Keratinocyte (primary cell): ENCODE data around the gene CPHXL. TPM values are rescaled to one million over a fixed set of nuclear protein-coding genes. Genes with fewer than 3 reads are reported as not detected.

Source experiments
- DNase-seq: peaks from one replicate; pipeline ENCODE4 v3.0.0-alpha.2; 2011; ENCODE audit warnings: low read depth, missing footprints, low spot score
- FAIRE-seq: peaks from 2 replicates; lab custom pipeline; 2011; peaks lifted over from hg19 to GRCh38; lab: Jason Lieb, UNC
- H2AFZ ChIP-seq: 2 replicates; pipeline ENCODE4 v1.6.0; 2012; ENCODE audit warnings: low read length, control low read depth, inconsistent platforms; ENCODE audit not compliant: control insufficient read depth
- H3K27ac ChIP-seq: 2 replicates; pipeline ENCODE4 v1.5.1; 2011; ENCODE audit warnings: low read length; ENCODE audit not compliant: control insufficient read depth, insufficient read depth
- H3K27me3 ChIP-seq: 3 replicates; pipeline ENCODE4 v1.6.0; 2011; ENCODE audit warnings: low read length; ENCODE audit not compliant: control insufficient read depth, insufficient read depth; ENCODE audit errors: extremely low read depth
- H3K36me3 ChIP-seq, 2 experiments: 2 replicates in 1 of 2; 3 replicates in 1 of 2; pipeline ENCODE4 v1.5.1; 2011; ENCODE audit warnings: low read length in 2 of 2, mild to moderate bottlenecking in 1 of 2; ENCODE audit not compliant: control insufficient read depth in 2 of 2, insufficient read depth in 2 of 2; ENCODE audit errors: extremely low read depth in 1 of 2
- H3K4me1 ChIP-seq: 3 replicates; pipeline ENCODE4 v1.5.1; 2011; ENCODE audit warnings: low read length; ENCODE audit not compliant: control insufficient read depth, insufficient read depth; ENCODE audit errors: extremely low read depth
- H3K4me2 ChIP-seq: 3 replicates; pipeline ENCODE4 v1.6.0; 2011; ENCODE audit warnings: low read depth, low read length; ENCODE audit not compliant: control insufficient read depth, insufficient read depth; ENCODE audit errors: extremely low read depth
- H3K4me3 ChIP-seq, 3 experiments: fragments of 200-600 bp in 1 of 3; sonication (generic) in 1 of 3; 2 replicates in 2 of 3; 3 replicates in 1 of 3; pipeline ENCODE4 v1.5.1; 2011 to 2016; ENCODE audit warnings: low read length in 3 of 3, mild to moderate bottlenecking in 3 of 3, control low read depth in 2 of 3, inconsistent platforms in 1 of 3, low read depth in 1 of 3, mixed read lengths in 1 of 3, mixed run types in 1 of 3, moderate library complexity in 1 of 3; ENCODE audit not compliant: control insufficient read depth in 2 of 3, insufficient read depth in 2 of 3; ENCODE audit errors: extremely low read depth in 1 of 3
- H3K79me2 ChIP-seq: 2 replicates; pipeline ENCODE4 v1.6.0; 2012; ENCODE audit warnings: low read length; ENCODE audit not compliant: control insufficient read depth, insufficient read depth
- H3K9ac ChIP-seq: 3 replicates; pipeline ENCODE4 v1.6.0; 2011; ENCODE audit warnings: low read length; ENCODE audit not compliant: control insufficient read depth, insufficient read depth; ENCODE audit errors: extremely low read depth
- H3K9me1 ChIP-seq: 3 replicates; pipeline ENCODE4 v1.6.0; 2011; ENCODE audit warnings: low read length; ENCODE audit not compliant: control insufficient read depth, insufficient read depth; ENCODE audit errors: extremely low read depth
- H3K9me3 ChIP-seq: 2 replicates; pipeline ENCODE4 v1.5.1; 2012; ENCODE audit warnings: low read depth, low read length; ENCODE audit not compliant: control insufficient read depth
- H4K20me1 ChIP-seq: 3 replicates; pipeline ENCODE4 v1.6.0; 2011; ENCODE audit warnings: low read length; ENCODE audit not compliant: control insufficient read depth, insufficient read depth; ENCODE audit errors: extremely low read depth
- EZH2 ChIP-seq: IDR thresholded peaks from one replicate; pipeline ENCODE4 v1.6.1; 2012; ENCODE audit warnings: inconsistent platforms, mild to moderate bottlenecking, low read length, moderate library complexity
- dilution Hi-C: fragments of 300-500 bp; cut with MboI; formaldehyde crosslinking; loops from one replicate; pipeline ENCODE4 v1.7.0; 2020; ENCODE audit warnings: low sequenced_read_pairs; ENCODE audit not compliant: extremely low pct_ligation_motif_present
- polyA plus RNA-seq, 5 experiments: library from polyadenylated mRNA; depleted of rRNA in 3 of 5; stranded (reverse) in 3 of 5; stranded (forward) in 1 of 5; unstranded in 1 of 5; fragments of >200 nt; gene quantifications; 1 replicate in 1 of 5; 2 replicates in 3 of 5; 3 replicates in 1 of 5; pipeline versions ENCODE4 v1.2.1 to v1.2.3, GENCODE V29; 2011 to 2012; ENCODE audit warnings: missing spikeins in 2 of 5, low read depth in 1 of 5, low replicate concordance in 1 of 5
- TF ChIP-seq, protein P1 (sequence below), 3 experiments: IDR thresholded peaks in 1 of 3; conservative IDR thresholded peaks in 1 of 3; optimal IDR thresholded peaks in 1 of 3; 2 replicates in 2 of 3; 3 replicates in 1 of 3; pipeline versions ENCODE3 to v1.5.1; 2011; ENCODE audit warnings: low read length in 3 of 3, mild to moderate bottlenecking in 3 of 3, moderate library complexity in 2 of 3, control low read depth in 1 of 3, inconsistent platforms in 1 of 3; ENCODE audit not compliant: insufficient read depth in 2 of 3; ENCODE audit errors: extremely low read depth in 1 of 3

The CPHXL gene
- polyA plus RNA-seq, 1 donor (not counting 4 experiments of a cell fraction or from before 2014, with no cell fraction given) = not detected

DNA sequence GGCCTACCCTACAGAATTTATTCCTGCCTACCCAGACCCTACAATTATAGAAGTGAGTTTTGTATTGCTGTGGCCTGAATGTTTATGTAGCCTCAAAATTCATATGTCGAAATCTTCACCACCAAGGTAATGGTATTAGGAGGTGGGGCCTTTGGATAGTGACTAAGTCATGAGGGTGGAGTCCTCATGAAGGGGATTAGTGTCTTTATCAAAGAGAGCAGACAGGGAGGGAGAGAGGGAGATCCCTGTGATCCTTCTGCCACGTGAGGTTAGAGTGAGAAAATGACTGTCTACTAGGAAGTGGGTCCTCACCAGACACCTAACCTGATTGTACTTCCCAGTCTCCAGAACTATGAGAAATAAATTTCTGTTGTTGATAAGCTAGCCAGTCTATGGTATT lies 24.0 kb downstream of the CPHXL start:
- dilution Hi-C loops = no loop called here
- no peak overlapping the region for H2AFZ ChIP-seq
- H3K9ac ChIP-seq = no peak overlapping the region
- TF ChIP-seq, protein P1, sequence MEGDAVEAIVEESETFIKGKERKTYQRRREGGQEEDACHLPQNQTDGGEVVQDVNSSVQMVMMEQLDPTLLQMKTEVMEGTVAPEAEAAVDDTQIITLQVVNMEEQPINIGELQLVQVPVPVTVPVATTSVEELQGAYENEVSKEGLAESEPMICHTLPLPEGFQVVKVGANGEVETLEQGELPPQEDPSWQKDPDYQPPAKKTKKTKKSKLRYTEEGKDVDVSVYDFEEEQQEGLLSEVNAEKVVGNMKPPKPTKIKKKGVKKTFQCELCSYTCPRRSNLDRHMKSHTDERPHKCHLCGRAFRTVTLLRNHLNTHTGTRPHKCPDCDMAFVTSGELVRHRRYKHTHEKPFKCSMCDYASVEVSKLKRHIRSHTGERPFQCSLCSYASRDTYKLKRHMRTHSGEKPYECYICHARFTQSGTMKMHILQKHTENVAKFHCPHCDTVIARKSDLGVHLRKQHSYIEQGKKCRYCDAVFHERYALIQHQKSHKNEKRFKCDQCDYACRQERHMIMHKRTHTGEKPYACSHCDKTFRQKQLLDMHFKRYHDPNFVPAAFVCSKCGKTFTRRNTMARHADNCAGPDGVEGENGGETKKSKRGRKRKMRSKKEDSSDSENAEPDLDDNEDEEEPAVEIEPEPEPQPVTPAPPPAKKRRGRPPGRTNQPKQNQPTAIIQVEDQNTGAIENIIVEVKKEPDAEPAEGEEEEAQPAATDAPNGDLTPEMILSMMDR (optimal IDR thresholded peaks at IDR 0.05 in 1 of 3, IDR thresholded peaks at IDR 0.05 in 1 of 3, conservative IDR thresholded peaks at IDR 0.05 in 1 of 3; ENCODE audit: extremely low read depth in 1 of 3, insufficient read depth in 2 of 3, low read length in 3 of 3) = no peak
- no peak for TF ChIP-seq EZH2
- DNase-seq (no peak), FAIRE-seq (no peak)
- H3K4me1 ChIP-seq = no peaks in the 10 kb centered on the region
- H3K4me2 ChIP-seq = no peak overlapping the region
- H3K4me3 ChIP-seq = no peak overlapping the region
- no peaks in the 10 kb centered on the region for H3K9me3 ChIP-seq
- no peaks in the 10 kb centered on the region for H3K79me2 ChIP-seq
- H3K9me1 ChIP-seq = no peaks in the 10 kb centered on the region
- H4K20me1 ChIP-seq = no peaks in the 10 kb centered on the region
- no peak overlapping the region for H3K27ac ChIP-seq
- no peaks in the 10 kb centered on the region for H3K36me3 ChIP-seq
- no peaks in the 10 kb centered on the region for H3K27me3 ChIP-seq

DNA sequence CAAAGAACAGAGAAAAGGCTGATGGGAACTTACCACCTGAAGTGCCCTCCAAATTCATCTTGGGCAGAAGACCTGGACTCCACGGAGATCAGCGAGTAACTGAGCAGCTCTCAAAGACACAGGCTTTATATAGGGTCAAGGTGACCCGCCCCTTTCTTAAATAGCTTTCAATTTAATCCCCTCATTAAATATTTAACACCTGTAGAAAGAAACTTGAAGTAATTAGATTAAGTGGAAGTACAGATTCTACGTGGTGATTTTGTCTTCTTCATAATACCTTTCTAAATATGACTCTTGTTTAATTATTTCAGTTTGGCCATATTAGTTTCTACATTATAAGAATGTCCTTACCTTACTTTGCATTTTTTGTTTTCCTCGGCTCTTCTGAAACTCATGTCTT lies 24.9 kb downstream of the CPHXL start, which contains the start of gene DUXB:
Gene DUXB (minus strand): TSS at position 101 of the 400 bp plus-strand sequence. CDS start 43 bp downstream, at position 58.
- TF ChIP-seq, protein P1 (optimal IDR thresholded peaks at IDR 0.05 in 1 of 3, IDR thresholded peaks at IDR 0.05 in 1 of 3, conservative IDR thresholded peaks at IDR 0.05 in 1 of 3; ENCODE audit: extremely low read depth in 1 of 3, insufficient read depth in 2 of 3, low read length in 3 of 3) = no peak
- TF ChIP-seq EZH2 = no peak
- dilution Hi-C loops = no loop called here
- H3K9ac ChIP-seq = no peak within 1 kb of the TSS
- no peaks in the 10 kb centered on the region for H4K20me1 ChIP-seq
- no peaks in the 10 kb centered on the region for H3K79me2 ChIP-seq
- no peak within 1 kb of the TSS for H3K4me3 ChIP-seq
- no peak within 1 kb of the TSS for H3K27ac ChIP-seq
- no peak within 1 kb of the TSS for H3K4me2 ChIP-seq
- no peak for DNase-seq
- no peak within 1 kb of the TSS for H2AFZ ChIP-seq
- no peaks in the 10 kb centered on the region for H3K9me3 ChIP-seq
- FAIRE-seq = no peak
- no peaks in the 10 kb centered on the region for H3K4me1 ChIP-seq
- H3K36me3 ChIP-seq = no peaks in the 10 kb centered on the region
- H3K9me1 ChIP-seq = no peaks in the 10 kb centered on the region
- H3K27me3 ChIP-seq = no peaks in the 10 kb centered on the region
